ENCODE results near the gene ARID1B. TPM values are rescaled to one million over a fixed set of nuclear protein-coding genes. Genes with fewer than 3 reads are reported as not detected.

Gene ARID1B
- total RNA-seq, 1 donor from 2014 or later = 59.3 TPM

DNA sequence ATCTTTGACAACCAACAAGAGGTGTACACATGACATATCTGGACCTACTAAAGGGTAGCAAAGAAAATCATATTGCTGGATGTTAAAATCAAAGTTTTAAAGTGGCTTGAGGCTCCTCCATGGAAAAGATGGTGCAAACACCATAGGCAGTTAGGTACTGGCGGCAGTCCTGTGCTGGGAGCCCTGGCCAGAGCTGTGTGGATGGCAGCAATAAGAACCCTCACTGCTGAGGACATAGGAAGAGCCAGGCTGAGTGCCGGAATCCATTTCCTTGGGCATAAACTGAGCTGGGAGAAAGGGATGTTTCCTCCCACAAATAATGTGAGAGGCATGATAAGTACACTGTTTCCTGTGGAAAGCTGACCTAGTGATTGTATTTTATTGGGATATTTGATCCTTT is 89.9 kb downstream of the ARID1B start:
- no peak for DNase-seq (ENCODE audit: low spot score)
- H3K9me3 Mint-ChIP-seq (ENCODE audit: low read depth) = peaks cover 9% of the 10 kb centered on the region
- H3K4me1 Mint-ChIP-seq (ENCODE audit: low read depth) = peaks cover 60% of the 10 kb centered on the region
- H3K27me3 Mint-ChIP-seq (ENCODE audit: low read depth) = no peaks in the 10 kb centered on the region
- TF ChIP-seq, protein P1, sequence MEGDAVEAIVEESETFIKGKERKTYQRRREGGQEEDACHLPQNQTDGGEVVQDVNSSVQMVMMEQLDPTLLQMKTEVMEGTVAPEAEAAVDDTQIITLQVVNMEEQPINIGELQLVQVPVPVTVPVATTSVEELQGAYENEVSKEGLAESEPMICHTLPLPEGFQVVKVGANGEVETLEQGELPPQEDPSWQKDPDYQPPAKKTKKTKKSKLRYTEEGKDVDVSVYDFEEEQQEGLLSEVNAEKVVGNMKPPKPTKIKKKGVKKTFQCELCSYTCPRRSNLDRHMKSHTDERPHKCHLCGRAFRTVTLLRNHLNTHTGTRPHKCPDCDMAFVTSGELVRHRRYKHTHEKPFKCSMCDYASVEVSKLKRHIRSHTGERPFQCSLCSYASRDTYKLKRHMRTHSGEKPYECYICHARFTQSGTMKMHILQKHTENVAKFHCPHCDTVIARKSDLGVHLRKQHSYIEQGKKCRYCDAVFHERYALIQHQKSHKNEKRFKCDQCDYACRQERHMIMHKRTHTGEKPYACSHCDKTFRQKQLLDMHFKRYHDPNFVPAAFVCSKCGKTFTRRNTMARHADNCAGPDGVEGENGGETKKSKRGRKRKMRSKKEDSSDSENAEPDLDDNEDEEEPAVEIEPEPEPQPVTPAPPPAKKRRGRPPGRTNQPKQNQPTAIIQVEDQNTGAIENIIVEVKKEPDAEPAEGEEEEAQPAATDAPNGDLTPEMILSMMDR (IDR thresholded peaks at IDR 0.05) = no peak
- H3K27ac Mint-ChIP-seq (ENCODE audit: unreplicated experiment) = no peak overlapping the region
- H3K36me3 Mint-ChIP-seq (ENCODE audit: low read depth) = peaks cover 2% of the 10 kb centered on the region
- H3K4me3 Mint-ChIP-seq (ENCODE audit: unreplicated experiment) = no peak overlapping the region

DNA sequence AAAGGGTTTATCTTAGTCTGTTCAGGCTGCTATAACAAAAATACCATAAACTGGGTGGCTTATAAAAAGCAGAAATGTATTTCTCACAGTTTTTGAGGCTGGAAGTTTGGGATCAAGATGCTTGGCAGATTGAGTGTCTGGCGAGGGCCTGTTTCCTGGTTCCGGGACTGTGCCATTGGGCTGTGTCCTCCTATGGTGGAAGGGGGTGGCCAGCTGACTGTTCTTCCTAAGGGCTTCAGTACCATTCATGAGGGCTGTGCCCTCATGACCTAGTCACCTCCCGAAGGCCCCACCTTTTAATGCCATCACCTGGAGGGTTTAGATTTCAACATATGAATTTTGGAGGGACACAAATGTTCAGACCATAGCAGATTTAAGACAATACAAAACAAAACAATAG is 91.2 kb downstream of the ARID1B start:
- Mint-ChIP-seq H3K4me1 (ENCODE audit: low read depth) (peaks cover 60% of the 10 kb centered on the region), H3K27me3 (ENCODE audit: low read depth) (no peaks in the 10 kb centered on the region), H3K9me3 (ENCODE audit: low read depth) (peaks cover 9% of the 10 kb centered on the region), H3K36me3 (ENCODE audit: low read depth) (peaks cover 6% of the 10 kb centered on the region), H3K27ac (ENCODE audit: unreplicated experiment) (no peak overlapping the region), H3K4me3 (ENCODE audit: unreplicated experiment) (no peak overlapping the region)
- no peak for DNase-seq (ENCODE audit: low spot score)
- TF ChIP-seq, protein P1 (IDR thresholded peaks at IDR 0.05) = no peak

DNA sequence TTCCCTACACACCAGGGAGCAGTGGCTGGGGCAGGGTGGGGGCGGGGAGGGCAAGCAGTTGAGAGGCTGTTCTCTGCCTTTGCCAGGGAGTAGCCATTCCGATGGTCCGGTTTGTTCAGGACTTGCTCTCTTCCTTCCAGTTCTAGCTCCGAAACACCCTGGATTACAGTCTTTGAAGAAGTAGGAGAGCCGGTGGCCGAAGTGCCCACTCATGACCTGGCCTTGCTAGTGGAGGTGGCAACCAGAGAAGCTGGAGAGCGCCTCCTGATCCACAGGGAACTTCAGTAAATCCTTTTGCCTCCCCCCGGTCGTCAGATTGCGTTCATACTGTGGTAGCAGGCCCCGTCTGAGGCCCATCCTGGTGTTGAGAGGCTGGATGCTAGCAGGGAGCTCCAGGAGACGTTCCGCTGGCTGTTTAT is 92.8 kb downstream of the ARID1B start:
- H3K4me1 Mint-ChIP-seq (ENCODE audit: low read depth) = peaks cover 55% of the 10 kb centered on the region
- H3K36me3 Mint-ChIP-seq (ENCODE audit: low read depth) = peaks cover 6% of the 10 kb centered on the region
- H3K4me3 Mint-ChIP-seq (ENCODE audit: unreplicated experiment) = no peak overlapping the region
- H3K9me3 Mint-ChIP-seq (ENCODE audit: low read depth) = peaks cover 8% of the 10 kb centered on the region
- no peak overlapping the region for H3K27ac Mint-ChIP-seq (ENCODE audit: unreplicated experiment)
- TF ChIP-seq, protein P1 (IDR thresholded peaks at IDR 0.05) = no peak
- no peak for DNase-seq (ENCODE audit: low spot score)
- H3K27me3 Mint-ChIP-seq (ENCODE audit: low read depth) = no peaks in the 10 kb centered on the region

DNA sequence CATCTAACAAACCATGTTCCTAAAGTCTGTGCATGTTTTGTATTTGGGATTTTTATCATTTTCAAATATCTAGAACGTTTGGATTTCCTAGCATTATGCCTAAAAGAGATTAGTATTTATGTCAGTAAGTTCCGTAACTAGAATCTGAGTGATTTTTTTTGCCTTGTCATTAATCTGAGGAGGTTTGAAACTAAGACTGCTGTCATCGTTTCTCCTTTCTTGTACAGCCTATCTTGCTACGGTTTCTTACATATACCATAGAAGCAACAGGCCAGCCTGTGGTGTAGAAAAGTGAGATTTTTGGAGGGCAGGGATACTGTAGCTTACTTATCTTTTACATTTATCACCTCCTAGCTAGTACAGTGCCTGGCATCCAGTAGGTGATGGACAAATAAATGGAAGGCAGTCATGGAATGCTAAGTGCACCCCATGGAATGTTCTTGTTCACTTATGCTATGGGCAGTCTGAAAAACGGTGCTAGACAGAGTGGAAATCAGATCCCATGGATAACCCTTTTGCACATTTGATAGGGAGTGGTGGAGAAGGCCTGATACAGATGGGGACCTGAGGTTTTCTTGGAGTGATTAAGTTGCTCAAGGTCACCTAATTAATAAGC is 93.9 kb downstream of the ARID1B start:
- no peaks in the 10 kb centered on the region for H3K27me3 Mint-ChIP-seq (ENCODE audit: low read depth)

DNA sequence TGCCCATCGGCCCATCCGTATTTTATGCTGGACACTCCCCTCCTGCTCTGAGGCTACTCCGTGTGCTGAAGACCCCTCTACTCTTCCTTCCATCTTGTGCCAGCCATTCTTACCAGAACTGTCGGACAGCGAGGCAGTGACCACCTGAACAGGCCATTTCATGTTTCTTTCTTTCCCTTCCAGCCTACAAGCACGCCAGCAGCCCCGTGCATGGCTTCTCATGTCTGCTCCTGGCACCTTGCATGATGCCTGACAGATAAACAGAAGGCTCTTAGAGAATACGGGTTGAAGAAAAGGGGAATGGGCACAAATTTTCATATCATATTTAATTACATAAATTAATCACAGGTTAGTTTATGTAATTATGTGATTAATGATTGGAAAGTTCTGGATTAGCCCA is 95.7 kb downstream of the ARID1B start:
- Mint-ChIP-seq H3K27me3 (ENCODE audit: low read depth) (no peaks in the 10 kb centered on the region), H3K36me3 (ENCODE audit: low read depth) (peaks cover 3% of the 10 kb centered on the region), H3K4me3 (ENCODE audit: unreplicated experiment) (no peak overlapping the region), H3K27ac (ENCODE audit: unreplicated experiment) (peak overlapping the region; percentile 17), H3K9me3 (ENCODE audit: low read depth) (no peaks in the 10 kb centered on the region), H3K4me1 (ENCODE audit: low read depth) (peaks cover 37% of the 10 kb centered on the region)
- DNase-seq (ENCODE audit: low spot score) = no peak
- TF ChIP-seq, protein P1 (IDR thresholded peaks at IDR 0.05) = no peak

More for the DNA sequence above, 93.9 kb downstream of the ARID1B start:
- TF ChIP-seq, protein P1 (IDR thresholded peaks at IDR 0.05) = no peak
- DNase-seq (ENCODE audit: low spot score) = no peak
- Mint-ChIP-seq H3K27ac (ENCODE audit: unreplicated experiment) (peak overlapping the region; percentile 49), H3K4me1 (ENCODE audit: low read depth) (peaks cover 51% of the 10 kb centered on the region), H3K4me3 (ENCODE audit: unreplicated experiment) (no peak overlapping the region), H3K36me3 (ENCODE audit: low read depth) (peaks cover 3% of the 10 kb centered on the region), H3K9me3 (ENCODE audit: low read depth) (no peaks in the 10 kb centered on the region)

All from chondrocyte (in vitro differentiated cells).